ENCODE data around the gene MEN1.

DNA sequence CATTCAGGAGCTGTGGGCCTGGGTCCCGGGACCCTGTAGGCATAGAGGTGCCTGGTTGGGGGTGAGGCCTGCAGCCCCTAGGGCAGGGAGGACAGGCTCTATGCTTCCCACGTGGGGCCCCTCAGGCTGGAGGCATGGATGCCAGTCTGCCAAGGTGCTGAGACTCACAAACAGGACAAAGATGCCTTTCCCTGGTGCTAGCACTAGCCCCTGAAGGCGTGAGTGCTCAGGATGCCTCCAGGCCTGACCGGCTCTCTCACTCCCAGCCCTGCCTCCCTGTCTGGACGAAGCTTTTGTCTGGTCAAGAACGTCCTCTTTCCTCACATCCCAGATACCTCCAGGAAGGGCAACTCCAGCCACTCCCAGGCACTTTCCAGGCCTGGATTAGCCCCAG, 32.0 kb upstream of the MEN1 start:
- TF ChIP-seq, protein P1, sequence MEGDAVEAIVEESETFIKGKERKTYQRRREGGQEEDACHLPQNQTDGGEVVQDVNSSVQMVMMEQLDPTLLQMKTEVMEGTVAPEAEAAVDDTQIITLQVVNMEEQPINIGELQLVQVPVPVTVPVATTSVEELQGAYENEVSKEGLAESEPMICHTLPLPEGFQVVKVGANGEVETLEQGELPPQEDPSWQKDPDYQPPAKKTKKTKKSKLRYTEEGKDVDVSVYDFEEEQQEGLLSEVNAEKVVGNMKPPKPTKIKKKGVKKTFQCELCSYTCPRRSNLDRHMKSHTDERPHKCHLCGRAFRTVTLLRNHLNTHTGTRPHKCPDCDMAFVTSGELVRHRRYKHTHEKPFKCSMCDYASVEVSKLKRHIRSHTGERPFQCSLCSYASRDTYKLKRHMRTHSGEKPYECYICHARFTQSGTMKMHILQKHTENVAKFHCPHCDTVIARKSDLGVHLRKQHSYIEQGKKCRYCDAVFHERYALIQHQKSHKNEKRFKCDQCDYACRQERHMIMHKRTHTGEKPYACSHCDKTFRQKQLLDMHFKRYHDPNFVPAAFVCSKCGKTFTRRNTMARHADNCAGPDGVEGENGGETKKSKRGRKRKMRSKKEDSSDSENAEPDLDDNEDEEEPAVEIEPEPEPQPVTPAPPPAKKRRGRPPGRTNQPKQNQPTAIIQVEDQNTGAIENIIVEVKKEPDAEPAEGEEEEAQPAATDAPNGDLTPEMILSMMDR (IDR thresholded peaks at IDR 0.05 in 8 of 11, conservative IDR thresholded peaks at IDR 0.05 in 3 of 11), result no peak
- no peak for TF ChIP-seq POLR2A (IDR thresholded peaks at IDR 0.05)

Data from spleen (tissue), 7 donors.